Hypothalamus (tissue), 51 donors: ENCODE data around the gene SPRED1.
"Not testable (repeated sequence)": the region's sequence is repeated elsewhere in the genome, so short reads cannot be mapped to it uniquely, and the experiment has no call there.

Experiments used
- DNase-seq, 51 donors: peaks; one replicate each; lab custom pipeline; 2025; lab: John Stamatoyannopoulos, UW

The SPRED1 gene

GRCh38 chr15:38274135-38274534 is 21.5 kb downstream of the SPRED1 start:
- DNase-seq = no peak

GRCh38 chr15:38275959-38276358 is 23.3 kb downstream of the SPRED1 start:
- DNase-seq = no peak

- not testable (repeated sequence) for DNase-seq
Measured at GRCh38 chr15:38277281-38277680, 24.6 kb downstream of the SPRED1 start.

- no peak for DNase-seq
Measured at GRCh38 chr15:38281031-38281430, 28.4 kb downstream of the SPRED1 start.

- no peak for DNase-seq
Measured at GRCh38 chr15:38283010-38283409, 30.4 kb downstream of the SPRED1 start.

- no peak for DNase-seq
Measured at GRCh38 chr15:38285456-38285855, 32.8 kb downstream of the SPRED1 start.

GRCh38 chr15:38294126-38294525 is 41.5 kb downstream of the SPRED1 start:
- no peak for DNase-seq

- DNase-seq = no peak
Measured at GRCh38 chr15:38297623-38298388, 45.2 kb downstream of the SPRED1 start.

GRCh38 chr15:38299216-38299615 is 46.6 kb downstream of the SPRED1 start:
- no peak for DNase-seq

- no peak for DNase-seq
Measured at GRCh38 chr15:38300395-38300794, 47.8 kb downstream of the SPRED1 start.

GRCh38 chr15:38304481-38304880 is 51.8 kb downstream of the SPRED1 start:
- no peak for DNase-seq

GRCh38 chr15:38307251-38307650 is 54.6 kb downstream of the SPRED1 start:
- no peak for DNase-seq

- DNase-seq = no peak
Measured at GRCh38 chr15:38307861-38308641, 55.4 kb downstream of the SPRED1 start.

- no peak for DNase-seq
Measured at GRCh38 chr15:38308797-38309196, 56.2 kb downstream of the SPRED1 start.

- no peak for DNase-seq
Measured at GRCh38 chr15:38312190-38312589, 59.6 kb downstream of the SPRED1 start.

- DNase-seq = no peak
Measured at GRCh38 chr15:38316311-38316710, 63.7 kb downstream of the SPRED1 start.

GRCh38 chr15:38320181-38320580 is 67.5 kb downstream of the SPRED1 start:
- DNase-seq = no peak

- DNase-seq = no peak
Measured at GRCh38 chr15:38320866-38321265, 68.2 kb downstream of the SPRED1 start.

GRCh38 chr15:38323895-38324294 is 71.3 kb downstream of the SPRED1 start:
- no peak for DNase-seq

- DNase-seq = peak in 1 of 51 donors; percentile 1
Measured at GRCh38 chr15:38324939-38325647, 72.5 kb downstream of the SPRED1 start.

GRCh38 chr15:38325648-38325990 is 73.0 kb downstream of the SPRED1 start:
- DNase-seq = no peak

- DNase-seq = no peak
Measured at GRCh38 chr15:38332711-38333110, 80.1 kb downstream of the SPRED1 start.
